SK-N-SH treated with all-trans-retinoic acid at 6 μM for 48 hours (cell line): ENCODE data around the gene TIMP2.

Experiments used
- ATAC-seq: fragments of 200-7000 bp; cut with Tn5 transposase; 3 replicates; pipeline ENCODE4 v1.9.1; 2020; ENCODE audit warnings: mild to moderate bottlenecking, moderate library complexity
- ARNTL ChIP-seq: fragments of 450-650 bp; formaldehyde crosslinking; IDR thresholded peaks from 2 replicates; pipeline ENCODE4 v1.5.0; 2020; ENCODE audit warnings: low read depth, mild to moderate bottlenecking, moderate library complexity, borderline replicate concordance
- BACH2 ChIP-seq: fragments of 250-450 bp; sonication (Bioruptor Pico); IDR thresholded peaks from 2 replicates; pipeline ENCODE4 v1.9.0; 2021; ENCODE audit warnings: mild to moderate bottlenecking, borderline replicate concordance
- CSDC2 ChIP-seq: fragments of 250-450 bp; sonication (Bioruptor Pico); IDR thresholded peaks from 2 replicates; pipeline ENCODE4 v1.5.0; 2020; ENCODE audit warnings: mild to moderate bottlenecking, moderate library complexity
- ESRRG ChIP-seq: fragments of 250-450 bp; sonication (Bioruptor Pico); IDR thresholded peaks from 2 replicates; pipeline ENCODE4 v1.6.1; 2021; ENCODE audit warnings: mild to moderate bottlenecking
- GLIS3 ChIP-seq: fragments of 250-450 bp; sonication (Bioruptor Pico); IDR thresholded peaks from 2 replicates; pipeline ENCODE4 v1.5.0; 2020; ENCODE audit warnings: mild to moderate bottlenecking, moderate library complexity
- ISL1 ChIP-seq: fragments of 250-450 bp; sonication (Bioruptor Pico); IDR thresholded peaks from 2 replicates; pipeline ENCODE4 v2.1.2; 2022; ENCODE audit warnings: mild to moderate bottlenecking, moderate library complexity
- OSR1 ChIP-seq: fragments of 250-450 bp; sonication (Bioruptor Pico); IDR thresholded peaks from 2 replicates; pipeline ENCODE4 v1.8.0; 2022; ENCODE audit warnings: moderate library complexity, mild to moderate bottlenecking, inconsistent platforms
- PPARA ChIP-seq: fragments of 250-450 bp; sonication (Bioruptor Pico); IDR thresholded peaks from 2 replicates; pipeline ENCODE4 v1.5.0; 2020; ENCODE audit warnings: mild to moderate bottlenecking, borderline replicate concordance
- RARB ChIP-seq: fragments of 250-450 bp; sonication (Bioruptor Pico); IDR thresholded peaks from 2 replicates; pipeline ENCODE4 v1.8.0; 2021; ENCODE audit warnings: mild to moderate bottlenecking, moderate library complexity
- SNAI2 ChIP-seq: fragments of 250-450 bp; sonication (Bioruptor Pico); IDR thresholded peaks from 2 replicates; pipeline ENCODE4 v1.5.0; 2020; ENCODE audit warnings: mild to moderate bottlenecking, moderate library complexity
- TCF4 ChIP-seq: fragments of 250-450 bp; sonication (Bioruptor Pico); IDR thresholded peaks from 2 replicates; pipeline ENCODE4 v1.8.0; 2021; ENCODE audit warnings: mild to moderate bottlenecking, moderate library complexity, borderline replicate concordance
- TOX ChIP-seq: fragments of 250-450 bp; sonication (Bioruptor Pico); IDR thresholded peaks from 2 replicates; pipeline ENCODE4 v1.8.0; 2021; ENCODE audit warnings: mild to moderate bottlenecking, moderate library complexity, borderline replicate concordance
- ZC3H10 ChIP-seq: fragments of 250-450 bp; sonication (Bioruptor Pico); IDR thresholded peaks from 2 replicates; pipeline ENCODE4 v1.5.1; 2021; ENCODE audit warnings: mild to moderate bottlenecking, moderate library complexity
- ZFP3 ChIP-seq: fragments of 250-450 bp; sonication (Bioruptor Pico); IDR thresholded peaks from 2 replicates; pipeline ENCODE4 v1.5.0; 2020; ENCODE audit warnings: mild to moderate bottlenecking, moderate library complexity
- ZFP30 ChIP-seq: fragments of 450-650 bp; formaldehyde crosslinking; IDR thresholded peaks from 2 replicates; pipeline ENCODE4 v1.5.0; 2022; ENCODE audit warnings: mild to moderate bottlenecking, moderate library complexity
- ZNF565 ChIP-seq: fragments of 450-650 bp; formaldehyde crosslinking; conservative IDR thresholded peaks from 2 replicates; pipeline ENCODE4 v1.5.0; 2020; ENCODE audit warnings: low read depth, mild to moderate bottlenecking, moderate library complexity
- ZNF70 ChIP-seq: fragments of 450-650 bp; formaldehyde crosslinking; IDR thresholded peaks from 2 replicates; pipeline ENCODE4 v1.5.0; 2020; ENCODE audit warnings: mild to moderate bottlenecking, moderate library complexity
- ZNF8 ChIP-seq: fragments of 450-650 bp; formaldehyde crosslinking; IDR thresholded peaks from 2 replicates; pipeline ENCODE4 v1.5.0; 2020; ENCODE audit warnings: mild to moderate bottlenecking, moderate library complexity
- TF ChIP-seq, protein P1 (sequence below): fragments of 250-450 bp; sonication (Bioruptor Pico); IDR thresholded peaks from 2 replicates; pipeline ENCODE4 v1.5.1; 2021; ENCODE audit warnings: mild to moderate bottlenecking, moderate library complexity
- TF ChIP-seq, protein P2 (sequence below): fragments of 250-450 bp; sonication (Bioruptor Pico); IDR thresholded peaks from 2 replicates; pipeline ENCODE4 v1.8.0; 2021; ENCODE audit warnings: low read depth, mild to moderate bottlenecking, moderate library complexity, borderline replicate concordance
- TF ChIP-seq, protein P3 (sequence below): fragments of 250-450 bp; sonication (Bioruptor Pico); IDR thresholded peaks from 2 replicates; pipeline ENCODE4 v1.8.0; 2020; ENCODE audit warnings: mild to moderate bottlenecking, moderate library complexity, borderline replicate concordance
- TF ChIP-seq, protein P4 (sequence below): fragments of 250-450 bp; sonication (Bioruptor Pico); IDR thresholded peaks from 2 replicates; pipeline ENCODE4 v1.5.0; 2020; ENCODE audit warnings: mild to moderate bottlenecking, moderate library complexity
- TF ChIP-seq, protein P5 (sequence below): fragments of 250-450 bp; sonication (Bioruptor Pico); IDR thresholded peaks from 2 replicates; pipeline ENCODE4 v1.5.1; 2020; ENCODE audit warnings: low read depth, mild to moderate bottlenecking, moderate library complexity

The TIMP2 gene

DNA sequence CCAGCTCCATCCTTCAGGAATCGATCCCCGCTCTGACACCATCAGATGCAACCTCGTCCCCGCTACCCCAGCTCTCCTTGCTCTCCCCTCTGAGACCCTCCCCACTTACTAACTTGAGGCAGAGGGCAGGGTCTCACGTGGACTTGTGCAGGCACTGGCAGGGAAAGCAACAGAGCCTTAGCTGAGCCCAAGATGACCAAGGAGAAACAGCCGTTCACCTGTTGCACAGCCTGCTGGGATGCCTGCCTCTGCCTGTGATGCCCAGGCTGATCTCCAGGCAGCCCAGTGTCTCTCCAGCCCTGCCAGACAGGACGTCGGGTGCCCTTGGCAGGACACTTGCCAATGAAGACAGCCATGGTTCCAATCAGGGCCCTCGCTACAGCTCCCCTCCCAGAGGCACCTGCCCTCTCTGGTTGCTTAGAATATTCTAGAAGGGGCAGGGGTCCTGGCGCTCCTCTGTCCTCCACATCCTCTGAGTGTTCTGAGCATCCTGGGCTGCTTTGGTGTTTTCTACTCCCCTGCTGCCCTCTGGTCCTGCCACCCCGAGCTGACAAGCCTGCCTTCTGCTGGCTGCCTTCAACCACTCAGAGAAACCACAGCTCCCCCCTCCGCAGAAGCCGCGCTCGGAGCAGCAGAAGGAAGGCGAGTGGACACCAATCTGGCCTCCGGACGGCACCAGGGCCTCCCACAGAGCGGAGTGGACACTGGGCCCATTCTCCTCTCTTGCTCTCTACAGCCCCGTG, 28.9 kb downstream of the TIMP2 start:
- no peak for ATAC-seq
- TF ChIP-seq BACH2 (CRISPR knock-in tag) (no peak), ZNF8 (CRISPR knock-in tag) (no peak), SNAI2 (no peak), PPARA (CRISPR knock-in tag) (no peak), ARNTL (CRISPR knock-in tag) (no peak), ESRRG (no peak), GLIS3 (CRISPR knock-in tag) (no peak)
- TF ChIP-seq, protein P1, sequence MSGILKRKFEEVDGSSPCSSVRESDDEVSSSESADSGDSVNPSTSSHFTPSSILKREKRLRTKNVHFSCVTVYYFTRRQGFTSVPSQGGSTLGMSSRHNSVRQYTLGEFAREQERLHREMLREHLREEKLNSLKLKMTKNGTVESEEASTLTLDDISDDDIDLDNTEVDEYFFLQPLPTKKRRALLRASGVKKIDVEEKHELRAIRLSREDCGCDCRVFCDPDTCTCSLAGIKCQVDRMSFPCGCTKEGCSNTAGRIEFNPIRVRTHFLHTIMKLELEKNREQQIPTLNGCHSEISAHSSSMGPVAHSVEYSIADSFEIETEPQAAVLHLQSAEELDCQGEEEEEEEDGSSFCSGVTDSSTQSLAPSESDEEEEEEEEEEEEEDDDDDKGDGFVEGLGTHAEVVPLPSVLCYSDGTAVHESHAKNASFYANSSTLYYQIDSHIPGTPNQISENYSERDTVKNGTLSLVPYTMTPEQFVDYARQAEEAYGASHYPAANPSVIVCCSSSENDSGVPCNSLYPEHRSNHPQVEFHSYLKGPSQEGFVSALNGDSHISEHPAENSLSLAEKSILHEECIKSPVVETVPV (CRISPR knock-in tag) = no peak
- TF ChIP-seq, all 23 proteins: peak for 0

DNA sequence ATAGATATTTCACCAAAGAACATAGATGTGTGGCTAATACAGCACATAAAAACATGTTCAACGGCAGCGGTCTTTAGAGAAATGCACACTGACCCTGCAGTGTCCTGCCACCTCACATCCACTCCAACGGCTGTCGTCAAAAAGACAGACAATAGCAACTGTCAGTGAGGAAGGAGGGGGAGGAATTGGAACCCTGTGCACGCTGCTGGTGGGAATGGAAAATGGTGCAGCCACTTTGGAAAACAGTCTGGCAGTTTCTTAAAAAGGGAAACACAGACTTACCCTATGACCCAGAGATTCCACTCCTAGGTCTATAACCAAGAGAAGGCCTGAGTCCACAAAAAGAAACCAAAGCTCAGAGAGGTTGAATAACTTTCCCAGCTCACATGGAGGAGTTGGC, 29.9 kb downstream of the TIMP2 start:
- TF ChIP-seq, protein P2, sequence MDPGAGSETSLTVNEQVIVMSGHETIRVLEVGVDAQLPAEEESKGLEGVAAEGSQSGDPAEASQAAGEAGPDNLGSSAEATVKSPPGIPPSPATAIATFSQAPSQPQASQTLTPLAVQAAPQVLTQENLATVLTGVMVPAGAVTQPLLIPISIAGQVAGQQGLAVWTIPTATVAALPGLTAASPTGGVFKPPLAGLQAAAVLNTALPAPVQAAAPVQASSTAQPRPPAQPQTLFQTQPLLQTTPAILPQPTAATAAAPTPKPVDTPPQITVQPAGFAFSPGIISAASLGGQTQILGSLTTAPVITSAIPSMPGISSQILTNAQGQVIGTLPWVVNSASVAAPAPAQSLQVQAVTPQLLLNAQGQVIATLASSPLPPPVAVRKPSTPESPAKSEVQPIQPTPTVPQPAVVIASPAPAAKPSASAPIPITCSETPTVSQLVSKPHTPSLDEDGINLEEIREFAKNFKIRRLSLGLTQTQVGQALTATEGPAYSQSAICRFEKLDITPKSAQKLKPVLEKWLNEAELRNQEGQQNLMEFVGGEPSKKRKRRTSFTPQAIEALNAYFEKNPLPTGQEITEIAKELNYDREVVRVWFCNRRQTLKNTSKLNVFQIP (CRISPR knock-in tag) = no peak
- TF ChIP-seq, protein P3, sequence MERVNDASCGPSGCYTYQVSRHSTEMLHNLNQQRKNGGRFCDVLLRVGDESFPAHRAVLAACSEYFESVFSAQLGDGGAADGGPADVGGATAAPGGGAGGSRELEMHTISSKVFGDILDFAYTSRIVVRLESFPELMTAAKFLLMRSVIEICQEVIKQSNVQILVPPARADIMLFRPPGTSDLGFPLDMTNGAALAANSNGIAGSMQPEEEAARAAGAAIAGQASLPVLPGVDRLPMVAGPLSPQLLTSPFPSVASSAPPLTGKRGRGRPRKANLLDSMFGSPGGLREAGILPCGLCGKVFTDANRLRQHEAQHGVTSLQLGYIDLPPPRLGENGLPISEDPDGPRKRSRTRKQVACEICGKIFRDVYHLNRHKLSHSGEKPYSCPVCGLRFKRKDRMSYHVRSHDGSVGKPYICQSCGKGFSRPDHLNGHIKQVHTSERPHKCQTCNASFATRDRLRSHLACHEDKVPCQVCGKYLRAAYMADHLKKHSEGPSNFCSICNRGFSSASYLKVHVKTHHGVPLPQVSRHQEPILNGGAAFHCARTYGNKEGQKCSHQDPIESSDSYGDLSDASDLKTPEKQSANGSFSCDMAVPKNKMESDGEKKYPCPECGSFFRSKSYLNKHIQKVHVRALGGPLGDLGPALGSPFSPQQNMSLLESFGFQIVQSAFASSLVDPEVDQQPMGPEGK (CRISPR knock-in tag) = no peak
- TF ChIP-seq BACH2 (CRISPR knock-in tag) = no peak
- TF ChIP-seq ARNTL (CRISPR knock-in tag) = no peak
- TF ChIP-seq GLIS3 (CRISPR knock-in tag) = no peak
- TF ChIP-seq, protein P1 (CRISPR knock-in tag) = no peak
- TF ChIP-seq CSDC2 = no peak
- no peak for TF ChIP-seq ZNF70 (CRISPR knock-in tag)
- no peak for TF ChIP-seq RARB
- no peak for TF ChIP-seq TOX (CRISPR knock-in tag)
- no peak for TF ChIP-seq ZC3H10 (CRISPR knock-in tag)
- TF ChIP-seq, protein P4, sequence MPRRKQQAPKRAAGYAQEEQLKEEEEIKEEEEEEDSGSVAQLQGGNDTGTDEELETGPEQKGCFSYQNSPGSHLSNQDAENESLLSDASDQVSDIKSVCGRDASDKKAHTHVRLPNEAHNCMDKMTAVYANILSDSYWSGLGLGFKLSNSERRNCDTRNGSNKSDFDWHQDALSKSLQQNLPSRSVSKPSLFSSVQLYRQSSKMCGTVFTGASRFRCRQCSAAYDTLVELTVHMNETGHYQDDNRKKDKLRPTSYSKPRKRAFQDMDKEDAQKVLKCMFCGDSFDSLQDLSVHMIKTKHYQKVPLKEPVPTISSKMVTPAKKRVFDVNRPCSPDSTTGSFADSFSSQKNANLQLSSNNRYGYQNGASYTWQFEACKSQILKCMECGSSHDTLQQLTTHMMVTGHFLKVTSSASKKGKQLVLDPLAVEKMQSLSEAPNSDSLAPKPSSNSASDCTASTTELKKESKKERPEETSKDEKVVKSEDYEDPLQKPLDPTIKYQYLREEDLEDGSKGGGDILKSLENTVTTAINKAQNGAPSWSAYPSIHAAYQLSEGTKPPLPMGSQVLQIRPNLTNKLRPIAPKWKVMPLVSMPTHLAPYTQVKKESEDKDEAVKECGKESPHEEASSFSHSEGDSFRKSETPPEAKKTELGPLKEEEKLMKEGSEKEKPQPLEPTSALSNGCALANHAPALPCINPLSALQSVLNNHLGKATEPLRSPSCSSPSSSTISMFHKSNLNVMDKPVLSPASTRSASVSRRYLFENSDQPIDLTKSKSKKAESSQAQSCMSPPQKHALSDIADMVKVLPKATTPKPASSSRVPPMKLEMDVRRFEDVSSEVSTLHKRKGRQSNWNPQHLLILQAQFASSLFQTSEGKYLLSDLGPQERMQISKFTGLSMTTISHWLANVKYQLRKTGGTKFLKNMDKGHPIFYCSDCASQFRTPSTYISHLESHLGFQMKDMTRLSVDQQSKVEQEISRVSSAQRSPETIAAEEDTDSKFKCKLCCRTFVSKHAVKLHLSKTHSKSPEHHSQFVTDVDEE = no peak
- TF ChIP-seq ZFP30 (CRISPR knock-in tag) = no peak
- no peak for TF ChIP-seq ZFP3 (CRISPR knock-in tag)
- TF ChIP-seq ESRRG = no peak
- TF ChIP-seq ISL1 = no peak
- no peak for ATAC-seq

DNA sequence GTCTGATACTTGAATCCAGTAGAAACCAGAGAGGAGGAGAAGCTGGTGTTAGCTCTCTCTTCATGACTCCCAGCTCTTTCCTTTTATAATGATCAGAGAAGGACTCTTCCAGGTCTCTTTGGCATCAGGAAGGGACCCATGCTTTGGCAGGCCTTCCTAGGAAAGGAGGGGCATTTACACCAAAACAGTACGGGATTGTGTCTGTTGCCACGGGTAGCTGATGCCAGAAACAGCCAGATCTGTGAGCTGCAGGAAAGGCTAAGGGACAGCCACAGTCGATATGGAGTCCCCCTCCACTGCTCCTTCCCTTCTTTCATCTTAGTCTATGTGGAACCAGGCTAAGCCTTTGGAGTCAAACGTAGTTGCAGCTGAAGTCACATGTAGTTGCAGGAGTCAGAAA, 31.5 kb downstream of the TIMP2 start:
- no peak for ATAC-seq
- TF ChIP-seq ISL1 (no peak), BACH2 (CRISPR knock-in tag) (no peak), OSR1 (CRISPR knock-in tag) (no peak), TCF4 (CRISPR knock-in tag) (no peak), PPARA (CRISPR knock-in tag) (no peak), ZFP3 (CRISPR knock-in tag) (no peak), ZC3H10 (CRISPR knock-in tag) (no peak), RARB (no peak), ZFP30 (CRISPR knock-in tag) (no peak), ARNTL (CRISPR knock-in tag) (no peak), ZNF565 (CRISPR knock-in tag) (no peak), ZNF8 (CRISPR knock-in tag) (no peak)
- TF ChIP-seq, protein P5, sequence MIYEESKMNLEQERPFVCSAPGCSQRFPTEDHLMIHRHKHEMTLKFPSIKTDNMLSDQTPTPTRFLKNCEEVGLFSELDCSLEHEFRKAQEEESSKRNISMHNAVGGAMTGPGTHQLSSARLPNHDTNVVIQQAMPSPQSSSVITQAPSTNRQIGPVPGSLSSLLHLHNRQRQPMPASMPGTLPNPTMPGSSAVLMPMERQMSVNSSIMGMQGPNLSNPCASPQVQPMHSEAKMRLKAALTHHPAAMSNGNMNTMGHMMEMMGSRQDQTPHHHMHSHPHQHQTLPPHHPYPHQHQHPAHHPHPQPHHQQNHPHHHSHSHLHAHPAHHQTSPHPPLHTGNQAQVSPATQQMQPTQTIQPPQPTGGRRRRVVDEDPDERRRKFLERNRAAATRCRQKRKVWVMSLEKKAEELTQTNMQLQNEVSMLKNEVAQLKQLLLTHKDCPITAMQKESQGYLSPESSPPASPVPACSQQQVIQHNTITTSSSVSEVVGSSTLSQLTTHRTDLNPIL = no peak
